PFSK-1 (cell line): ENCODE measurements around the gene DSC2.

Source experiments
- FOXP2 ChIP-seq: optimal IDR thresholded peaks from 2 replicates; pipeline ENCODE3; 2011; ENCODE audit warnings: borderline replicate concordance, control low read depth, inconsistent platforms; ENCODE audit not compliant: insufficient read depth; ENCODE audit errors: extremely low read length, extremely low read depth
- POLR2AphosphoS5 ChIP-seq: IDR thresholded peaks from 2 replicates; pipeline ENCODE4 v1.6.1; 2012; ENCODE audit warnings: low read depth, mild to moderate bottlenecking, control low read depth, low read length, moderate library complexity
- SIN3A ChIP-seq: IDR thresholded peaks from 2 replicates; pipeline ENCODE4 v1.6.1; 2012; ENCODE audit warnings: mild to moderate bottlenecking, low read length, moderate library complexity, borderline replicate concordance; ENCODE audit not compliant: insufficient read depth
- TAF1 ChIP-seq: IDR thresholded peaks from 2 replicates; pipeline ENCODE4 v1.6.1; 2012; ENCODE audit warnings: low read length, control low read depth, borderline replicate concordance; ENCODE audit not compliant: insufficient read depth
- TF ChIP-seq, protein P1 (sequence below), 2 experiments: IDR thresholded peaks; 2 replicates each; pipeline versions ENCODE4 v1.6.1 to v1.8.0; 2011 to 2012; ENCODE audit warnings: low read depth in 2 of 2, low read length in 2 of 2, control low read depth in 1 of 2, inconsistent platforms in 1 of 2, mild to moderate bottlenecking in 1 of 2, moderate library complexity in 1 of 2; ENCODE audit not compliant: insufficient read depth in 1 of 2

DNA sequence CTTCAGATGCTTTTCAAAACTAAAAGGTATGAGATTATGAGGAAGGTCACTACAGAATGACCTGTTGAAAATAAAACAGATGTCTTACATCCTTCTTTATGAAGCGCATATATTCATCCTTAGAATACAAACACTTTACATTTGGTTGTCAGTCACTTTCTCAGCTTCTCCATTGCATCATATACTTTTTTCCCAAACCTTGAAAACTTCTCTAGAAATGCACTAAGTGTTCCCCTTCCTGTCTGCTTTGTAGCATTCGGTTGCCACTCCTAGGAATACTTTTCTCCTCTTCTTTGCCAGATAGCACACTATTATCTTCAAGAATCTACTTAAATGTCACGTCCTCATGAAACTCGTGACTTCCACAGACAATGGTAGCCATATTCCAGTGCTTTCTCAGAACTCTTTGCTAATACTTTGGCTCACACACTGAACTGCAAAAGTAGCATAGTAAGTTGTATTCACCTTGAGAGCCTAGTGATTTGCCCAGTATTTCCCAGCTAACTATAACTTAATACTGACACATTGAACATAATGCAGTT, 32.8 kb upstream of the DSC2 start:
- TF ChIP-seq SIN3A (no peak), POLR2AphosphoS5 (no peak), TAF1 (no peak), FOXP2 (no peak)
- TF ChIP-seq, protein P1, sequence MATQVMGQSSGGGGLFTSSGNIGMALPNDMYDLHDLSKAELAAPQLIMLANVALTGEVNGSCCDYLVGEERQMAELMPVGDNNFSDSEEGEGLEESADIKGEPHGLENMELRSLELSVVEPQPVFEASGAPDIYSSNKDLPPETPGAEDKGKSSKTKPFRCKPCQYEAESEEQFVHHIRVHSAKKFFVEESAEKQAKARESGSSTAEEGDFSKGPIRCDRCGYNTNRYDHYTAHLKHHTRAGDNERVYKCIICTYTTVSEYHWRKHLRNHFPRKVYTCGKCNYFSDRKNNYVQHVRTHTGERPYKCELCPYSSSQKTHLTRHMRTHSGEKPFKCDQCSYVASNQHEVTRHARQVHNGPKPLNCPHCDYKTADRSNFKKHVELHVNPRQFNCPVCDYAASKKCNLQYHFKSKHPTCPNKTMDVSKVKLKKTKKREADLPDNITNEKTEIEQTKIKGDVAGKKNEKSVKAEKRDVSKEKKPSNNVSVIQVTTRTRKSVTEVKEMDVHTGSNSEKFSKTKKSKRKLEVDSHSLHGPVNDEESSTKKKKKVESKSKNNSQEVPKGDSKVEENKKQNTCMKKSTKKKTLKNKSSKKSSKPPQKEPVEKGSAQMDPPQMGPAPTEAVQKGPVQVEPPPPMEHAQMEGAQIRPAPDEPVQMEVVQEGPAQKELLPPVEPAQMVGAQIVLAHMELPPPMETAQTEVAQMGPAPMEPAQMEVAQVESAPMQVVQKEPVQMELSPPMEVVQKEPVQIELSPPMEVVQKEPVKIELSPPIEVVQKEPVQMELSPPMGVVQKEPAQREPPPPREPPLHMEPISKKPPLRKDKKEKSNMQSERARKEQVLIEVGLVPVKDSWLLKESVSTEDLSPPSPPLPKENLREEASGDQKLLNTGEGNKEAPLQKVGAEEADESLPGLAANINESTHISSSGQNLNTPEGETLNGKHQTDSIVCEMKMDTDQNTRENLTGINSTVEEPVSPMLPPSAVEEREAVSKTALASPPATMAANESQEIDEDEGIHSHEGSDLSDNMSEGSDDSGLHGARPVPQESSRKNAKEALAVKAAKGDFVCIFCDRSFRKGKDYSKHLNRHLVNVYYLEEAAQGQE (IDR thresholded peaks at IDR 0.05; ENCODE audit: insufficient read depth in 1 of 2, low read depth in 2 of 2, low read length in 2 of 2): no peak
